Measurements from ENCODE around the gene CALHM6.

The CALHM6 gene

GRCh38 chr6:116446399-116446798 lies 14.8 kb upstream of the CALHM6 start:
- DNase-seq, result no peak

GRCh38 chr6:116447052-116447451 lies 14.1 kb upstream of the CALHM6 start:
- no peak for DNase-seq

- no peak for DNase-seq
Measured at GRCh38 chr6:116447496-116448011, 13.6 kb upstream of the CALHM6 start.

- DNase-seq, result no peak
Measured at GRCh38 chr6:116449565-116449964, 11.6 kb upstream of the CALHM6 start.

GRCh38 chr6:116450185-116450710 lies 10.9 kb upstream of the CALHM6 start:
- DNase-seq, result no peak

GRCh38 chr6:116450769-116451740 lies 10.1 kb upstream of the CALHM6 start:
- no peak for DNase-seq

GRCh38 chr6:116451916-116452315 lies 9.3 kb upstream of the CALHM6 start:
- no peak for DNase-seq

GRCh38 chr6:116452531-116452930 lies 8.6 kb upstream of the CALHM6 start:
- DNase-seq, result no peak

- DNase-seq, result no peak
Measured at GRCh38 chr6:116456106-116456505, 5.1 kb upstream of the CALHM6 start.

GRCh38 chr6:116456927-116457326 lies 4.2 kb upstream of the CALHM6 start:
- no peak for DNase-seq

- DNase-seq, result no peak
Measured at GRCh38 chr6:116458264-116458663, 2.9 kb upstream of the CALHM6 start.

GRCh38 chr6:116459927-116460326 lies 1.2 kb upstream of the CALHM6 start:
- DNase-seq, result no peak

- DNase-seq, result peak; percentile 22
Measured at GRCh38 chr6:116461932-116462885, 1.0 kb downstream of the CALHM6 start.

- no peak for DNase-seq
Measured at GRCh38 chr6:116463301-116463700, 2.1 kb downstream of the CALHM6 start.

GRCh38 chr6:116465246-116465645 lies 4.1 kb downstream of the CALHM6 start:
- DNase-seq, result no peak

- no peak for DNase-seq
Measured at GRCh38 chr6:116467096-116467495, 5.9 kb downstream of the CALHM6 start.

- no peak for DNase-seq
Measured at GRCh38 chr6:116467514-116467913, 6.3 kb downstream of the CALHM6 start.

- DNase-seq, result no peak
Measured at GRCh38 chr6:116468293-116468692, 7.1 kb downstream of the CALHM6 start.

GRCh38 chr6:116471531-116471930 lies 10.4 kb downstream of the CALHM6 start:
- no peak for DNase-seq

GRCh38 chr6:116472706-116473105 lies 11.5 kb downstream of the CALHM6 start:
- DNase-seq, result no peak

- DNase-seq, result no peak
Measured at GRCh38 chr6:116475141-116475540, 14.0 kb downstream of the CALHM6 start.

- no peak for DNase-seq
Measured at GRCh38 chr6:116476002-116476678, 15.0 kb downstream of the CALHM6 start.

Data from T-helper 9 cell (primary cell).